Measurements from ENCODE around the gene CCDC88B.
A peak's percentile ranks its signal among the peaks of the same experiment; 100 is the strongest.

Gene CCDC88B

GRCh38 chr11:64355078-64355940, 15.3 kb downstream of the CCDC88B start:
- Histone ChIP-seq H3K9me3 (no peaks in the 10 kb centered on the region), H3K4me1 (ENCODE audit: control insufficient read depth in 1 of 2, insufficient read depth in 1 of 2, low read depth in 1 of 2, low read length in 1 of 2) (peaks cover 25 to 30% of the 10 kb centered on the region in 2 experiments), H3K4me3 (ENCODE audit: low read depth in 1 of 2, low read length in 1 of 2) (no peak overlapping the region), H3K27me3 (no peaks in the 10 kb centered on the region), H3K36me3 (peaks cover 80% of the 10 kb centered on the region), H3K27ac (peak overlapping the region; percentile 50)
- peak; percentile 24 for TF ChIP-seq CTCF (IDR thresholded peaks at IDR 0.05)

DNA sequence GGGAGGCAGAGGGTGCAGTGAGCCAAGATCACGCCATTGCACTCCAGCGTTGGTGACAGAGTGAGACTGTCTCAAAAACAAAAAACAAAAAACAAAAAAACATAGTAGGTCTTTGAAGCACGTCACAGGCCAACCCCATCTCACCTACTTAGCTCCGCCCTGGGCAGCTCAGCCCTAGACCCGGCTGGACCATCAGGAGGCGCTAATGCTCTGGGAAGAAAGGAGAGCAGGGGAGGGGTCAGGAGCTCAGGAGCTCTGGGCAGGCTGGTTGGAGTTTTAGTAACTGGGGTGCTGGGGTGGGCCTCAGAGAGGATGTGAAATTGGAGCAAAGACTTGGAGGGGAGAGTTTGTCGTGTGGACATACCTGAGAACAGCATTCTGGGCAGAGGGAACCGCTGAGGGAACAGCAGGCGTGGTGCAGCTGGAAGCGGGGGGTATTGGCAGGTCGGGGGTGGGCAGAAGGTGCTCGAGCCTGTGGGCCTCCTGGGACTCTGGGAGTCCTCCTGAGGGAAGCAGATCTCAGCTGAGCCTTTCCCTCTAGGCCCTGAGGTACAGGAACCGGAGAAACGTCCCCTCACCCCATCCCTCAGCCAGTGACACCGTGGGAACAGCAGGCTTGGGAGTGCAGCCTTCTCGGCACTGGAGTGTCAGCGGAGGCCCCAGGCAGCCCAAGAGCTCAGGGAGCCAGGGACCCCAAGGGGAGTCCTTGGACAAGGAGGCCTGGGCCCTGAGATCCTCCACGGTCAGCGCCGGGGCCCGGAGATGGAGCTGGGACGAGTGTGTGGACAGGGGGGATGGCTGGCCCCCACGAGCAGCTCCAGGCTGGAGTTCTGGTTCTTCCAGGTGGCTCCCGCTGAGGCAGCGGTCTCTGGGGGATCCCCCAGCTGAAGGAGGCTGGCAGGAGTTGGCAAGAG, 16.8 kb downstream of the CCDC88B start:
- Histone ChIP-seq H3K36me3 (peaks cover 75% of the 10 kb centered on the region), H3K4me1 (ENCODE audit: control insufficient read depth in 1 of 2, insufficient read depth in 1 of 2, low read depth in 1 of 2, low read length in 1 of 2) (peaks cover 30 to 38% of the 10 kb centered on the region in 2 experiments), H3K27me3 (no peaks in the 10 kb centered on the region), H3K4me3 (ENCODE audit: low read depth in 1 of 2, low read length in 1 of 2) (no peak overlapping the region), H3K27ac (peak overlapping the region; percentile 68), H3K9me3 (no peaks in the 10 kb centered on the region)
- no peak for TF ChIP-seq CTCF (IDR thresholded peaks at IDR 0.05)

DNA sequence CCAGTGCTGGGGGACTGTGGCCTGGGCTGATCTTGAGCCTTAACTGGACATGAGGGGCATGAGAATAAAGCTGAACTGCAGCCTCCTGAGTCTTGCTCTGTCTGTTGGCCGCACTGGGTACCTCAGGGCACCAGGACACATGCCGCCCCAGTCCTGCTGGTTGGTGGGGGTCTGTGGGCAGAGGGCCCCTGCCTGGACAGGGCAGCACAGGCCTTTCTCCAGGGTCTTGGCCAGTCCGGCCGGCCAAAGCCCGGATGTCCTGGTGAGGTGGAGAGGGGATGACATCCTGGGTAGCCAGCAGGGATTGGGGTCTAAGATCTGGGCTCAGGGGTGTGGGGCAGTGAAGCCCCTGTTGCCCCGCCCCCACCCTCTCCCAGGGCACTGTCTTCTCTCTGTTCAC, 17.4 kb downstream of the CCDC88B start:
- Histone ChIP-seq H3K27ac (peak overlapping the region; percentile 68), H3K36me3 (peaks cover 75% of the 10 kb centered on the region), H3K27me3 (no peaks in the 10 kb centered on the region), H3K4me3 (ENCODE audit: low read depth in 1 of 2, low read length in 1 of 2) (no peak overlapping the region), H3K9me3 (no peaks in the 10 kb centered on the region), H3K4me1 (ENCODE audit: control insufficient read depth in 1 of 2, insufficient read depth in 1 of 2, low read depth in 1 of 2, low read length in 1 of 2) (peaks cover 30 to 38% of the 10 kb centered on the region in 2 experiments)
- TF ChIP-seq CTCF (IDR thresholded peaks at IDR 0.05) = no peak

GRCh38 chr11:64357904-64358535, 18.0 kb downstream of the CCDC88B start:
- Histone ChIP-seq H3K36me3 (peaks cover 75% of the 10 kb centered on the region), H3K27me3 (no peaks in the 10 kb centered on the region), H3K4me1 (ENCODE audit: control insufficient read depth in 1 of 2, insufficient read depth in 1 of 2, low read depth in 1 of 2, low read length in 1 of 2) (peaks cover 30 to 38% of the 10 kb centered on the region in 2 experiments), H3K4me3 (ENCODE audit: low read depth in 1 of 2, low read length in 1 of 2) (peak overlapping the region in 1 of 2 experiments; percentile 74), H3K9me3 (no peaks in the 10 kb centered on the region), H3K27ac (peak overlapping the region; percentile 68)
- no peak for TF ChIP-seq CTCF (IDR thresholded peaks at IDR 0.05)

- Histone ChIP-seq H3K4me3 (ENCODE audit: low read depth in 1 of 2, low read length in 1 of 2) (peak overlapping the region; percentile 74), H3K36me3 (peaks cover 75% of the 10 kb centered on the region), H3K4me1 (ENCODE audit: control insufficient read depth in 1 of 2, insufficient read depth in 1 of 2, low read depth in 1 of 2, low read length in 1 of 2) (peaks cover 30 to 38% of the 10 kb centered on the region in 2 experiments), H3K27me3 (no peaks in the 10 kb centered on the region), H3K9me3 (no peaks in the 10 kb centered on the region), H3K27ac (peak overlapping the region; percentile 68)
- TF ChIP-seq CTCF (IDR thresholded peaks at IDR 0.05) = no peak
Observed at GRCh38 chr11:64358536-64358906, 18.5 kb downstream of the CCDC88B start.
